Transverse colon (tissue), 4 donors: ENCODE data around the gene SLCO4A1. TPM values are rescaled to one million over a fixed set of nuclear protein-coding genes. Genes with fewer than 3 reads are reported as not detected.

Experiments used
- DNase-seq: peaks from one replicate; pipeline ENCODE4 v3.0.0-alpha.2; 2019
- H3K27ac ChIP-seq, 4 donors: fragments of 200-600 bp; sonication (generic); 2 replicates each; pipeline ENCODE4 v1.5.1; 2016 to 2018; ENCODE audit warnings: inconsistent platforms in 4 of 4
- H3K27me3 ChIP-seq: fragments of 200-600 bp; sonication (generic); 2 replicates; pipeline ENCODE4 v1.5.1; 2017; ENCODE audit warnings: inconsistent platforms
- H3K36me3 ChIP-seq, 4 donors: fragments of 200-600 bp; sonication (generic); 2 replicates each; pipeline ENCODE4 v1.5.1; 2017 to 2019; ENCODE audit warnings: inconsistent platforms in 4 of 4
- H3K4me1 ChIP-seq, 4 donors: fragments of 200-600 bp; sonication (generic); 2 replicates each; pipeline ENCODE4 v1.5.1; 2017 to 2020; ENCODE audit warnings: inconsistent platforms in 4 of 4
- H3K4me3 ChIP-seq, 4 donors: fragments of 200-600 bp; sonication (generic); 1 replicate in 1 of 4; 2 replicates in 3 of 4; pipeline versions ENCODE4 v1.5.1 to v1.6.1; 2017 to 2019; ENCODE audit warnings: inconsistent platforms in 4 of 4
- H3K9me3 ChIP-seq, 2 donors: fragments of 200-600 bp; sonication (generic); 2 replicates each; pipeline ENCODE4 v1.5.1; 2017 to 2019; ENCODE audit warnings: inconsistent platforms in 2 of 2
- CTCF ChIP-seq, 5 experiments: fragments of 200-600 bp in 3 of 5; fragments of 450-650 bp in 2 of 5; sonication (generic) in 3 of 5; IDR thresholded peaks; 1 replicate in 2 of 5; 2 replicates in 3 of 5; pipeline ENCODE4 v1.5.1; 2016 to 2017; ENCODE audit warnings: antibody characterized with exemption in 5 of 5, inconsistent platforms in 3 of 5, mild to moderate bottlenecking in 2 of 5, moderate library complexity in 1 of 5
- EP300 ChIP-seq: sonication (generic); formaldehyde crosslinking; IDR thresholded peaks from one replicate; pipeline ENCODE4 v1.6.1; 2017; ENCODE audit warnings: antibody characterized with exemption, low read depth
- POLR2A ChIP-seq: fragments of 450-650 bp; IDR thresholded peaks from one replicate; pipeline ENCODE4 v1.6.1; 2016; ENCODE audit warnings: antibody characterized with exemption, mild to moderate bottlenecking, moderate library complexity
- POLR2AphosphoS5 ChIP-seq, 3 donors: sonication (generic); formaldehyde crosslinking; IDR thresholded peaks; one replicate each; pipeline ENCODE4 v1.6.1; 2016; ENCODE audit warnings: antibody characterized with exemption in 3 of 3
- WGBS, 2 donors: methylation state at CpG; one replicate each; pipeline ENCODE4 v1.1.5; 2018; ENCODE audit warnings: low coverage in 1 of 2; 5-methylcytosine and 5-hydroxymethylcytosine counted together
- in situ Hi-C, 4 donors: fragments of 200-750 bp; cut with MboI; loops; one replicate each; pipeline versions ENCODE4 v1.15.0 to v1.15.1; 2017; ENCODE audit warnings: low sequenced_read_pairs in 3 of 4, low pct_ligation_motif_present in 1 of 4, low pct_unique_long_range_greater_than_20kb in 1 of 4
- intact Hi-C: fragments of 100-400 bp; cut with DNase I; formaldehyde crosslinking; loops from one replicate; pipeline ENCODE4 v1.15.1; 2023; ENCODE audit warnings: low total_unique reads
- total RNA-seq, 4 donors: library from RNA; depleted of rRNA; stranded (reverse); fragments of >200 nt; gene quantifications; one replicate each; pipeline ENCODE4 v1.1.0, GENCODE V29; 2016

The SLCO4A1 gene
- total RNA-seq, 4 donors from 2014 or later: 13.7 to 375 (median 60.0) TPM

GRCh38 chr20:62688855-62689460 lies 46.7 kb downstream of the SLCO4A1 start:
- no peak for DNase-seq
- H3K4me3 ChIP-seq: no peak overlapping the region
- no peak overlapping the region for H3K27ac ChIP-seq
- intact Hi-C loops: no loop called here
- no peak for TF ChIP-seq POLR2A
- peak in 2 of 5 experiments; percentile 14 to 15 for TF ChIP-seq CTCF (IDR thresholded peaks at IDR 0.05)
- no peak for TF ChIP-seq EP300
- no peak for TF ChIP-seq POLR2AphosphoS5 (IDR thresholded peaks at IDR 0.05)
- H3K27me3 ChIP-seq: peaks cover 11% of the 10 kb centered on the region
- in situ Hi-C loops: loop anchor here in 1 of 4 donors (25.0 kb wide), 1 partner anchor 98 kb away; the partner anchor contains the start of gene MRGBP
- H3K4me1 ChIP-seq: peaks cover 0 to 13% (median 5%) of the 10 kb centered on the region in 4 donors
- H3K9me3 ChIP-seq: no peaks in the 10 kb centered on the region
- no peaks in the 10 kb centered on the region for H3K36me3 ChIP-seq
- 71 to 77% methylated on average over 4 to 27 of the region's 29 CpGs for WGBS, 2 donors

- Histone ChIP-seq H3K36me3 (no peaks in the 10 kb centered on the region), H3K4me1 (peaks cover 0 to 13% (median 5%) of the 10 kb centered on the region in 4 donors), H3K9me3 (no peaks in the 10 kb centered on the region), H3K4me3 (no peak overlapping the region), H3K27ac (no peak overlapping the region), H3K27me3 (peaks cover 11% of the 10 kb centered on the region)
- TF ChIP-seq POLR2A (no peak), POLR2AphosphoS5 (IDR thresholded peaks at IDR 0.05) (no peak), CTCF (IDR thresholded peaks at IDR 0.05) (no peak), EP300 (no peak)
- in situ Hi-C loops (loop anchor here in 1 of 4 donors (25.0 kb wide), 1 partner anchor 97 kb away; the partner anchor contains the start of gene MRGBP), intact Hi-C loops (no loop called here)
- no peak for DNase-seq
- WGBS, 2 donors: 86% methylated on average over 17 of the region's 17 CpGs; no CpG with 5 or more reads in 1 of the 2 donors
Observed at GRCh38 chr20:62689861-62690260, 47.6 kb downstream of the SLCO4A1 start.

- in situ Hi-C loops: loop anchor here in 1 of 4 donors (25.0 kb wide), 1 partner anchor 97 kb away; the partner anchor contains the start of gene MRGBP
- Histone ChIP-seq H3K9me3 (no peaks in the 10 kb centered on the region), H3K4me3 (no peak overlapping the region), H3K27me3 (peaks cover 10% of the 10 kb centered on the region), H3K36me3 (no peaks in the 10 kb centered on the region), H3K27ac (no peak overlapping the region), H3K4me1 (peaks cover 0 to 13% (median 5%) of the 10 kb centered on the region in 4 donors)
- intact Hi-C loops: no loop called here
- no peak for DNase-seq
- 20 to 78% methylated on average over 1 to 17 of the region's 17 CpGs for WGBS, 2 donors
- no peak for TF ChIP-seq CTCF (IDR thresholded peaks at IDR 0.05)
- TF ChIP-seq POLR2A: no peak
- no peak for TF ChIP-seq EP300
- TF ChIP-seq POLR2AphosphoS5 (IDR thresholded peaks at IDR 0.05): no peak
Observed at GRCh38 chr20:62690261-62690820, 48.0 kb downstream of the SLCO4A1 start.

GRCh38 chr20:62691487-62691886 lies 49.2 kb downstream of the SLCO4A1 start:
- intact Hi-C loops: no loop called here

More at GRCh38 chr20:62691487-62691886, 49.2 kb downstream of the SLCO4A1 start:
- no peaks in the 10 kb centered on the region for H3K9me3 ChIP-seq
- TF ChIP-seq POLR2AphosphoS5 (IDR thresholded peaks at IDR 0.05) (no peak), EP300 (no peak), POLR2A (no peak), CTCF (IDR thresholded peaks at IDR 0.05) (no peak)
- H3K36me3 ChIP-seq: no peaks in the 10 kb centered on the region
- WGBS, 2 donors: 73% methylated on average over 15 of the region's 15 CpGs; no CpG with 5 or more reads in 1 of the 2 donors
- H3K4me3 ChIP-seq: no peak overlapping the region
- in situ Hi-C loops: loop anchor here in 1 of 4 donors (25.0 kb wide), 1 partner anchor 96 kb away; the partner anchor contains the start of gene MRGBP
- peaks cover 0 to 3% (median 1%) of the 10 kb centered on the region in 4 donors for H3K4me1 ChIP-seq
- DNase-seq: no peak
- peaks cover 4% of the 10 kb centered on the region for H3K27me3 ChIP-seq
- H3K27ac ChIP-seq: no peak overlapping the region
